CD4-positive, alpha-beta T cell treated with Interferon alpha-2 for 1 hour (primary cell): ENCODE data around the gene IGFN1.
"Not testable (repeated sequence)": the region's sequence is repeated elsewhere in the genome, so short reads cannot be mapped to it uniquely, and the experiment has no call there.

Experiments used
- DNase-seq, 2 donors: peaks; one replicate each; pipeline ENCODE4 v3.0.0-alpha.2; 2020 to 2022

The IGFN1 gene

GRCh38 chr1:201219481-201220387, 29.1 kb downstream of the IGFN1 start:
- DNase-seq, result no peak

- no peak for DNase-seq
These were observed 29.7 kb downstream of the IGFN1 start for GRCh38 chr1:201220388-201220715.

GRCh38 chr1:201221201-201221846, 30.7 kb downstream of the IGFN1 start:
- DNase-seq, result no peak

- no peak for DNase-seq
These were observed 31.5 kb downstream of the IGFN1 start for GRCh38 chr1:201222125-201222524.

- no peak for DNase-seq
These were observed 33.4 kb downstream of the IGFN1 start for GRCh38 chr1:201223852-201224665.

- DNase-seq, result no peak
These were observed 34.2 kb downstream of the IGFN1 start for GRCh38 chr1:201224666-201225370.

GRCh38 chr1:201226178-201226514, 35.5 kb downstream of the IGFN1 start:
- DNase-seq, result no peak

- no peak for DNase-seq
These were observed 36.4 kb downstream of the IGFN1 start for GRCh38 chr1:201226859-201227488.

- no peak for DNase-seq
These were observed 37.7 kb downstream of the IGFN1 start for GRCh38 chr1:201228011-201228983.

- no peak for DNase-seq
These were observed 38.5 kb downstream of the IGFN1 start for GRCh38 chr1:201229095-201229494.

GRCh38 chr1:201229771-201230635, 39.4 kb downstream of the IGFN1 start:
- DNase-seq, result no peak

GRCh38 chr1:201230676-201231075, 40.1 kb downstream of the IGFN1 start:
- DNase-seq, result no peak

GRCh38 chr1:201239646-201240045, 49.0 kb downstream of the IGFN1 start:
- not testable (repeated sequence) for DNase-seq

- no peak for DNase-seq
These were observed 49.5 kb downstream of the IGFN1 start for GRCh38 chr1:201240171-201240570.

- DNase-seq, result no peak
These were observed 51.1 kb downstream of the IGFN1 start for GRCh38 chr1:201241736-201242135.

- DNase-seq, result no peak
These were observed 54.5 kb downstream of the IGFN1 start for GRCh38 chr1:201245082-201245481.

GRCh38 chr1:201248721-201249559, 58.3 kb downstream of the IGFN1 start:
- no peak for DNase-seq

GRCh38 chr1:201250326-201251011, 59.8 kb downstream of the IGFN1 start:
- DNase-seq, result no peak

- no peak for DNase-seq
These were observed 60.8 kb downstream of the IGFN1 start for GRCh38 chr1:201251411-201251810.
